Measurements from ENCODE around the gene PPP6R2. TPM values are rescaled to one million over a fixed set of nuclear protein-coding genes. Genes with fewer than 3 reads are reported as not detected.
A peak's percentile ranks its signal among the peaks of the same experiment; 100 is the strongest.

Gene PPP6R2
- total and polyA plus RNA-seq, 2 donors (not counting 1 experiment from before 2014, with no cell fraction given), result 19.7 to 44.4 TPM

DNA sequence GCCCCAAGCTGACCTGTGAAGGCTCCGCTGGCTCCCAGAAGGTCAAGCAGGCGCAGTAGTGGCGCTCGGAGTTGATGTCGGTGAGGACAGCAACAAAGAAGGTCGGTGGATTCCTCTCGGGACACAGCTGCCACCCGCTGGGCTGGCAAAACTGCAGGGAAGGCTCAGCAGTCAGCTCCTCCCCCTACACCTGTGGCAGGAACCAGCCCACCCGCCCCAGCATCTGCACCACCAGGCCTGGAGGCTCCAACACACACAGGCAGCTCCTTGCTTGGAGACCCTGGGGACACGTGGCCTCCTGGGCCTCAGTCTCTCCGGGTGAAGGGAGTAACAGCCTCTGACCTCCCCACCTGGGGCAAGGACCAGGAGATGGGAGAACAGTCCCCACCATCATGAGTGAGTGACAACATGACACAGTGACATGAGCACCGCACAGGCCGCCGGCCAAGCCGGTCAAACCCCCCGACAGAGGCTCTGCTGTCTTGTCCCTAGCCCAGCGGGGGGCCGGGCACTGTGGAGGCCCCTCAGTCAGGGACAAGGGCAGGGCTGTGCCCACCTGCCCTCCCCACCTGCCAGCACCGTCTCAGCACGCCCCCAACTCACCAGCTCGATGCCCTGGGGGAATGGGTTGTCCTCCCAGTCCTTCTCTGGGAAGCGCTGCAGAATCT lies 124.8 kb downstream of the PPP6R2 start:
- no peaks in the 10 kb centered on the region for H3K27me3 ChIP-seq (ENCODE audit: control insufficient read depth, insufficient read depth, low read length)
- peaks cover 42% of the 10 kb centered on the region for H3K79me2 ChIP-seq (ENCODE audit: control insufficient read depth, insufficient read depth, low read length)
- peaks cover 30% of the 10 kb centered on the region for H3K36me3 ChIP-seq (ENCODE audit: control insufficient read depth, insufficient read depth, low read length)

DNA sequence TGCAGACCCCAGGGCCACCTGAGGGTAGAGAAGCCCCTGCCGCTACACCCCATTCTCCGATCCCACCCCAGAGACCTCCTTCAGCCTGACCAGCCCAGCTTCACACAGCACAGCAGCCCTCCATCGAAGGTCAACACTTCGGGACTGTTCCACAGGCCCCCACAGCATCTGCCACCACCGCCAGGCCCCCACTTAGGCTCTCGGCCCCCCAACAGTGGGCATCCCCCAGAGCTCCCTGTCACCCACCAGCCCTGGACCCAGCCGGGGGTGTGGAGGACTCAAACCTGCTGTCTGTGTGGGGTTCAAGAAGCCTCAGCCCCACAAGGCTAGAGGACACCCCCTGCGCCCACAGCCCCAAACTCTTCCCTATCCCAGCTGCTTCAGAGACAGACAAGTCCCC lies 125.5 kb downstream of the PPP6R2 start:
- Histone ChIP-seq H4K20me1 (ENCODE audit: control insufficient read depth, extremely low read depth, insufficient read depth, low read length) (peaks cover under 1% of the 10 kb centered on the region), H3K4me1 (ENCODE audit: control insufficient read depth, extremely low read depth, insufficient read depth, low read length) (peaks cover 10% of the 10 kb centered on the region), H3K4me2 (ENCODE audit: extremely low read depth, insufficient read depth, low read length) (no peak overlapping the region), H3K27ac (ENCODE audit: insufficient read depth, low read length) (no peak overlapping the region), H3K27me3 (ENCODE audit: control insufficient read depth, insufficient read depth, low read length) (no peaks in the 10 kb centered on the region), H2AFZ (ENCODE audit: low read length) (no peak overlapping the region), H3K79me2 (ENCODE audit: control insufficient read depth, insufficient read depth, low read length) (peaks cover 49% of the 10 kb centered on the region), H3K9ac (ENCODE audit: insufficient read depth, low read length) (no peak overlapping the region), H3K9me3 (ENCODE audit: control insufficient read depth, insufficient read depth, low read depth, low read length) (no peaks in the 10 kb centered on the region), H3K4me3 (replicated peaks in 1 of 4; ENCODE audit: control extremely low read depth in 1 of 4, insufficient read depth in 1 of 4, low read depth in 3 of 4, low read length in 4 of 4) (no peak overlapping the region), H3K36me3 (ENCODE audit: control insufficient read depth, insufficient read depth, low read length) (peaks cover 26% of the 10 kb centered on the region)
- DNase-seq (ENCODE audit: low read depth in 2 of 2), result no peak
- no peak for TF ChIP-seq EZH2 (IDR thresholded peaks at IDR 0.05; ENCODE audit: low read length, missing control alignments)
- TF ChIP-seq, protein P1, sequence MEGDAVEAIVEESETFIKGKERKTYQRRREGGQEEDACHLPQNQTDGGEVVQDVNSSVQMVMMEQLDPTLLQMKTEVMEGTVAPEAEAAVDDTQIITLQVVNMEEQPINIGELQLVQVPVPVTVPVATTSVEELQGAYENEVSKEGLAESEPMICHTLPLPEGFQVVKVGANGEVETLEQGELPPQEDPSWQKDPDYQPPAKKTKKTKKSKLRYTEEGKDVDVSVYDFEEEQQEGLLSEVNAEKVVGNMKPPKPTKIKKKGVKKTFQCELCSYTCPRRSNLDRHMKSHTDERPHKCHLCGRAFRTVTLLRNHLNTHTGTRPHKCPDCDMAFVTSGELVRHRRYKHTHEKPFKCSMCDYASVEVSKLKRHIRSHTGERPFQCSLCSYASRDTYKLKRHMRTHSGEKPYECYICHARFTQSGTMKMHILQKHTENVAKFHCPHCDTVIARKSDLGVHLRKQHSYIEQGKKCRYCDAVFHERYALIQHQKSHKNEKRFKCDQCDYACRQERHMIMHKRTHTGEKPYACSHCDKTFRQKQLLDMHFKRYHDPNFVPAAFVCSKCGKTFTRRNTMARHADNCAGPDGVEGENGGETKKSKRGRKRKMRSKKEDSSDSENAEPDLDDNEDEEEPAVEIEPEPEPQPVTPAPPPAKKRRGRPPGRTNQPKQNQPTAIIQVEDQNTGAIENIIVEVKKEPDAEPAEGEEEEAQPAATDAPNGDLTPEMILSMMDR (conservative IDR thresholded peaks at IDR 0.05 in 1 of 2, IDR thresholded peaks at IDR 0.05 in 1 of 2; ENCODE audit: low read depth in 1 of 2, low read length in 2 of 2), result no peak

More for the DNA sequence above, 124.8 kb downstream of the PPP6R2 start:
- no peak overlapping the region for H3K4me2 ChIP-seq (ENCODE audit: extremely low read depth, insufficient read depth, low read length)
- no peak overlapping the region for H2AFZ ChIP-seq (ENCODE audit: low read length)
- no peak overlapping the region for H3K4me3 ChIP-seq (replicated peaks in 1 of 4; ENCODE audit: control extremely low read depth in 1 of 4, insufficient read depth in 1 of 4, low read depth in 3 of 4, low read length in 4 of 4)
- peaks cover 5% of the 10 kb centered on the region for H3K4me1 ChIP-seq (ENCODE audit: control insufficient read depth, extremely low read depth, insufficient read depth, low read length)
- TF ChIP-seq, protein P1 (conservative IDR thresholded peaks at IDR 0.05 in 1 of 2, IDR thresholded peaks at IDR 0.05 in 1 of 2; ENCODE audit: low read depth in 1 of 2, low read length in 2 of 2), result no peak
- TF ChIP-seq EZH2 (IDR thresholded peaks at IDR 0.05; ENCODE audit: low read length, missing control alignments), result no peak
- no peak overlapping the region for H3K9ac ChIP-seq (ENCODE audit: insufficient read depth, low read length)
- DNase-seq (ENCODE audit: low read depth in 2 of 2), result no peak
- H3K9me3 ChIP-seq (ENCODE audit: control insufficient read depth, insufficient read depth, low read depth, low read length), result no peaks in the 10 kb centered on the region
- H4K20me1 ChIP-seq (ENCODE audit: control insufficient read depth, extremely low read depth, insufficient read depth, low read length), result no peaks in the 10 kb centered on the region
- H3K27ac ChIP-seq (ENCODE audit: insufficient read depth, low read length), result no peak overlapping the region

GRCh38 chr22:50469377-50470305 lies 126.5 kb downstream of the PPP6R2 start:
- H3K9ac ChIP-seq (ENCODE audit: insufficient read depth, low read length), result no peak overlapping the region
- H3K36me3 ChIP-seq (ENCODE audit: control insufficient read depth, insufficient read depth, low read length), result peaks cover 22% of the 10 kb centered on the region
- H3K4me2 ChIP-seq (ENCODE audit: extremely low read depth, insufficient read depth, low read length), result no peak overlapping the region
- H3K79me2 ChIP-seq (ENCODE audit: control insufficient read depth, insufficient read depth, low read length), result peaks cover 55% of the 10 kb centered on the region
- TF ChIP-seq, protein P1 (conservative IDR thresholded peaks at IDR 0.05 in 1 of 2, IDR thresholded peaks at IDR 0.05 in 1 of 2; ENCODE audit: low read depth in 1 of 2, low read length in 2 of 2), result no peak
- no peak for TF ChIP-seq EZH2 (IDR thresholded peaks at IDR 0.05; ENCODE audit: low read length, missing control alignments)
- DNase-seq (ENCODE audit: low read depth in 2 of 2), result peak; percentile 17 to 68
- no peak overlapping the region for H3K27ac ChIP-seq (ENCODE audit: insufficient read depth, low read length)
- no peaks in the 10 kb centered on the region for H3K27me3 ChIP-seq (ENCODE audit: control insufficient read depth, insufficient read depth, low read length)
- no peak overlapping the region for H3K4me3 ChIP-seq (replicated peaks in 1 of 4; ENCODE audit: control extremely low read depth in 1 of 4, insufficient read depth in 1 of 4, low read depth in 3 of 4, low read length in 4 of 4)
- no peaks in the 10 kb centered on the region for H3K9me3 ChIP-seq (ENCODE audit: control insufficient read depth, insufficient read depth, low read depth, low read length)
- H3K4me1 ChIP-seq (ENCODE audit: control insufficient read depth, extremely low read depth, insufficient read depth, low read length), result peaks cover 13% of the 10 kb centered on the region
- H4K20me1 ChIP-seq (ENCODE audit: control insufficient read depth, extremely low read depth, insufficient read depth, low read length), result peaks cover 3% of the 10 kb centered on the region
- H2AFZ ChIP-seq (ENCODE audit: low read length), result no peak overlapping the region
